ENCODE results near the gene PDHX.

Gene PDHX

DNA sequence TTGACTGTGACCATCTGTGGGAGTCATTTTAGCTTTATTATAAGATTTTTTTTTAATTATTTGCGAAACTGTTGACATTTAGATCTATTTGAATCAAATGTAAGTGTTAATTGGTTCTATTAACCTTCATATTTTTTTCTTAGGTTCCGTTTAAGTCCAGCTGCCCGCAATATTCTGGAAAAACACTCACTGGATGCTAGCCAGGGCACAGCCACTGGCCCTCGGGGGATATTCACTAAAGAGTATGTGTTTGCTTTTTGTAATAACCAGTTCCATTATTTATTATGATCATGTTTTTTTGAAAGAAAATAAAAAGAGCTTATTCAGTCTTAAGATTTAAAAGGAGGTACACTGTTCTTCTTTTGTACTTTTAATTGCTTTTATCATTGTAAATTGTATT is 43.9 kb downstream of the PDHX start:
- DNase-seq = no peak

DNA sequence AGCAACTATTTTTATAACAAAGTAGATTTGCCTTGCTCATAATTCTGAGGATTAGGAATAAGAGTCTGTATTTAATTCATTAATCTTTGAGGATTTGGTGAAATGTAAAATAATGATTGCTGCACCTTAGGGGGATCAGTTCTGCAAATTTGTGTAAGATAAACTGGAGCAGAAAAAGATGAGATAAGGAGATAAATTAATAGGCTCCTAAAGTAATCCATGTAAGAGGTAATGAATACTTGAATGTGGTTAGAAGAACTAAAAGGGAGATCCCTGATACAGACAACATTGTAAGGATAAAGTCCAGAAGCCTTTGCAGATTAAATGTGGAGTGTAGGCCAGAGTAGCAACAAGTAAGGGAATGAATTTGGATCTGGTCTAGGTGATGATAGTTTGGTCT is 45.6 kb downstream of the PDHX start:
- no peak for DNase-seq

DNA sequence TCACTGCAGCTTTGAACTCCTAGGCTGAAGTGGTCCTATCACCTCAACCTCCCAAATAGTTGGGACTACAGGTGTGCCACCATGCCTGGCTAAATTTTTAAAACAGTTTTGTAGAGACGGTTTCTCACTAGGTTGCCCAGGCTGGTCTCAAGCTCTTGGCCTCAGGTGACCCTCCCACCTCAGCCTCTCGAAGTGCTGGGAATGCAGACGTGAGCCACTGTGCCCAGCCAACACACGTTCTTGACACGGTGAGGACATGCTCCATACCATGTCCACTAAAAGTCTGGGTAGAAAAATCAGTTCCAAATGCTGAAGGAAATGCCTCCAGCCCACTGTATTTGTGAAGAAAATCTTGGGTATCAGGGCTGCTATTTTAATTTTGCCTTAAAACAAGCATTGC is 46.9 kb downstream of the PDHX start:
- DNase-seq = no peak

DNA sequence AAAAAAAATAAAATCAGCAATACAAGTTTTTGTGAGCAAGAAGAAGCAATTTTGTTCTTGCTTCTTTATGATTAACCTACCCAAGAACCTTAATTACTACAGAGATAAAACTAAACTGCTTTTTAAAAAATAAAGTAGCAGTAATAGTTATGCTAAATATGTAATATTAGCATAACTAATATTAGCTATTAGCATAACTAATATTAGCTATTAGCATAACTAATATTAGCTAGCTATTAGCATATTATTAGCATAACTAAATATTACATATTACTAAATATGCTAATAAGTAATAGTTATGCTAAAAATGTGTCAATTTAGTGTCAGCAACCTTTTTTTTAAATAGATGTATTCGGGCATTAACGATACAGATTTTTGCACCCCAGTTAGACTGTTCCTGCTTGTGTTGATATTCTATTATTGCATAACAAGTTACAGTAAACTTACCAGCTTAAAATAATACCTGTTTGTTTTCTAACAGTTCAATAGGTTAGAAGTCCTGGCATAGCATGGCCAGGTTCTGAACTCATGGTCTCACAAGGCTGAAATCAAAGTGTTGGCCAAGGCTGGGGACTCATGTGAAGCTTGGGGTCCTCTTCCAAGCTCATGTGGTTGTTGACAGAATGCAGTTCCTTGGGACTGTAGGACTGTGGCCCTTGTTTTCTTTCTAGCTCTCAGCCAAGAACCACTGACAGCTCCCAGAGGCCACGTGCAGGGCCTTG is 48.4 kb downstream of the PDHX start:
- no peak for DNase-seq

DNA sequence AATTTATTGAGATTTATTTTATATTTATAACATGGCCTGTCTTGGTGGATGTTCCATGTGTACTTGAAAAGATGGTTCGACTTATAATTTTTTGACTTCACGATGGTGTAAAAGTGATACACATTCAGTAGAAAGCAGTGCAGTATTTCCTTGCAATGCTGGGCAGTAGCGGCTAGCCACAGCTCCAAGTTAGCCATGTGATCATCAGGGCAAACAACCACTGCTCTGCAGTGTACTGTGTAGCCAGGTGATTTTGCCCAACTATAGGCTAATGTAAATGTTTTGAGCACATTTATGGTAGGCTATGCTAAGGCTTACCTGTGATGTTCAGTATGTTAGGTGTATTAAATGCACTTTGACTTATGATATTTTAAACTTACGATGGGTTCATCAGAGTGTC is 52.4 kb downstream of the PDHX start:
- no peak for DNase-seq

DNA sequence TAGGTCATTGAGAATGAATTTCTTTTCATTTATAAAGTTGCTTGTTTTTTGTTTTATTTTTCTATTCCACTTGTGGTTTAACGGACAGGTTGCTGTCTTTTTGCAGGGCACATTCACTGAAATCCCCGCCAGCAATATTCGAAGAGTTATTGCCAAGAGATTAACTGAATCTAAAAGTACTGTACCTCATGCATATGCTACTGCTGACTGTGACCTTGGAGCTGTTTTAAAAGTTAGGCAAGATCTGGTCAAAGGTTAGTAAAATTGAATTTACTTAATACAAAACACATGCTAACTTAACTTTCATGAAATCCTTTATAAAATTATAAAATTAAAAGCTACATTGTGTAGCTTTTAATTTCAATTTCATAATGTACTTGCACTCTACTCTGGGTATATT is 53.6 kb downstream of the PDHX start:
- DNase-seq = no peak

DNA sequence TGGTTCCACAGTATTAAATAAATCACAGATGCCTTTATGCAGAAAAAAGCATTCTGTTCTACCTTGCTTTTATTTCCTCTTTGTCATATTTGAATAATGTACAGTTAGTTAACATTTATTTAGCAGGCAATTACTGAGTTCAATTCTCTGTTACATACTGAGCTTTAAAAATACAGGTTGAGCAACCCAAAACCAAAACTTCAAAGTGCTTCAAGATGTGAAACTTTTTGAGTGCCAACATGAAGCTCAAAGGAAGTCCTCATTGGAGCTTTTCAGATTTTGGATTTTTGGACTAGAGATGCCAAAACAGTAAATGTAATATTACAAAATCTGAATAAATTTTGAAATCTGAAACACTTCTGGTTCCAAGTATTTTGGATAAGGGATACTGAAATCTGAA is 54.1 kb downstream of the PDHX start:
- DNase-seq = no peak

DNA sequence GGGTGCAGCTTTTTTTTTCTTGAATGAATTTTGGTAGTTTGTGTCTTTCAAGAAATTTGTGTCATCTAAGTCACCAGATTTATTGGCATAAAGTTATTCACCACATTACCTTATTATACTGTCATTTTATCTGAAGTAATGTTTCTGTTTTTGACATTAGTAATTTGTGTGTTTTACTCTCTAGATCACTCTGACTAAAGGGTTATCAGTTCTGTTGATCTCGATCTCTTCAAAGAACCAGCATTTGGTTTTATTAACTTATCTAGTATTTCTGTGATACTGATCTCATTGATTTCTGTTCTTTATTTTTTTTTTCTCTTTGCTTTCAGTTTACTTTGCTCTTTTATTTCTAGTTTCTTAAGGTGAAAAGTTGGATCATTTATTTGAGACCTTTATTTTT is 55.5 kb downstream of the PDHX start:
- no peak for DNase-seq

DNA sequence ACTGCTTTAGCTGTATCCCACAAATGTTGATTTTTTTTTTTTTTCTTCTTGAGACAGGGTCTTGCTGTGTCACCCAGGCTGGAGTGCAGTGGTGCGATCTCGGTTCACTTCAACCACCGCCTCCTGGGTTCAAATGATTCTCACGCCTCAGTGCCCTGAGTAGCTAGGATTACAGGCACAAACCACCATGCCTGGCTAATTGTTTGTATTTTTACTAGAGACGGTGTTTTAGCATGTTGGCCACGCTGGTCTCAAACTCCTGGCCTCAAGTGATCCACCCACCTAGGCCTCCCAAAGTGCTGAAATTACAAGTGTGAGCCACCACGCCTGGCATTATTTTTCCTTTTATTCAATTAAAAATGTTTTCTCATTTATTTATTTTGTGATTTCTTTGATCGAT is 55.9 kb downstream of the PDHX start:
- no peak for DNase-seq

DNA sequence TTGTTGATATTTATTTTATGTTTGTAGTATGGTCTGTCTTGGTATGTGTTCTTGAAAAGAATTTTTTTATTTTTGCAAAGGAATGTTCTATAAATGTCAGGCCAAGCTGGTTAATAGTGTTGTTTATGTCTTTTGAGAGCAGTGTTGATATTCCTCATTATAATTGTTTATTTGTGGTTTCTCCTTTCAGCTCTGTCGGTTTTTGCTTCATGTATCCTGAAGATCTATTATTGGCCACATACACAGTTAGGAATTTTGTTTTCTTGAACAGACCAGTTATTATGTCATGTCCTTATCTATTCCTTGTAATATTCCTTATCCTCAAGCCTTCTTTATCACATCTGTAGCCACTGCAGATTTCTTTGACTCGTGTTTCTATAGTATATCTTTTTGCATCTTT is 56.5 kb downstream of the PDHX start:
- DNase-seq = no peak

DNA sequence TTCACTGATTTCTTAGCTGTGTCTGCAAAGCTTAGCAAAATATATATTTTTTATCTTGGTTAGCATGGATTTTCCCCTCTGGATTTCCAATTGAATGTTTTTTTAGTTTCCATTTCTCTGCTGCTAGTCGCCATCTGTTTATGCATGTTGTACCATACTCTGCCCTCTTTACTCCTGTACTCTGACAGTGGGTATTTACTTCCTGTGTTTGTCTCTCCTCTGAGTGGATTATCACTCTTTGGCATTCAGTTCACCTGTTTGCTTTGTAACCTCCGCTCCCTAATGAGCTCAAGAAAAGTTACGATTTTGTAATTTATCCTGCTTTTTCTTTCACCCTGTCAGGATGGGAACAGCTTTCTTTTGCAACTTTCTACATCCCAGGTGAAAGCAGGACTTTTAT is 59.1 kb downstream of the PDHX start:
- no peak for DNase-seq

DNA sequence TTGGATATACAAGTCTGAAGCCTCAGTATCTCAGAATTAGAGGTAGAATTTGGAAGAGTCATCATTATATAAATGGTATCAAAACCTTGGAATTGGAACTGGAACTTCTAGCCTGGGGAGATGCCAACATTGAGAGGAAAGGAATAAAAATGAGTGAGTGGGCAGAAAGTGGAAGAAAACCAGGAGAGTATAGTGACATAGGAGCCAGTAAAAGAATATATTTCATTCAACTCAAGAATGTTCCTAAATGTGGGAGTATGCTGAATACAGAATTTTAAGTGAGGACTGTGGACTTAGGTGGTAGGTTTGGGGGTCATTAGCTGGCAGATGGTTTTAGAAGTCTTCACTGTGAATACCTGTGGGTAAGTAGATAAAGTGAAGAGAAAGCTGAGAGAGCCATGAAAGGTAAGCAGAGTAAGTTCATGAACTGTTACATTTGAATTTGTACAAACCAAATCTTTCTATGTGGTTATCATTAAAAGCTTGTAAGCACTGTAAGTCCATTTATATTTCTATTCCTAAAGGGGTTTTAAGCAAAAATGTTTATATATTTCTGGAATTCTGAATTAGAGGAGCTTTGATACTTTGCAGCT is 60.2 kb downstream of the PDHX start:
- DNase-seq = no peak

DNA sequence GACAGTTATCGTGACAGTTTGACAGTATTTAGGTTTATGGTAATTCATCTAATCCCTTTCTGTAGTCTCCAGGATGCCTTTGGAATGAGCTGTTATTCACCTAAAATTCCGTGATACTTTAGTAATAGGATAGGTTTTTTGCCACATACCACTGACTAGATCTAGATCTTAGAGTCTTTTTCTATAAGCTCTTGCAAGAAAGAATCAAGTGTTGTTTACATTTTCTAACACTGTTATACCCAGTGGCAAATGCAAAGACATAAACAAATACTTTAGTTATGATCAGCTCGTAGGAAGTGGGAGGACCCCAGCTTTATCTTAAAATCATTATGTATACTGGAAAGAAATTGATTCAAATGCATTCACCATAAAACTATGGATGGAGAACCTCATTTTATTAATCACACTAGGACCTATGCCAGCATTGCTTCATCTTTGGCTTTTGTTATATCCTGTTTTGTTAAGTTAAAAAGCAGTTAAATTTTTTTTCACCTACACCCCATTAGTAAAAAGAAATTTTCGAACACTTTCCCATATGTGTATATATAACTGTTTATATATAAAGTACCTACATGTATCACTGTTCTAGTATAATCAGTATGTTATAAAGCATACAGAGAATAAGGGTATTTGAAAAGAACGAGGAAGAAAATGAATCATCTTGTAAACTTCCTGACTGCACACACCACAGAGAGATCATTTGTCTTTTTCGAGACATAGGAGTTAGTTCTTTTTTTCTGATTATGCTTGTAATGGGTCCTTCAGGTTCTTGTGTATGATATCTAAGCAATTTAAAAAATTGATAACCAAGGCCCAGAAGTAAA is 60.9 kb downstream of the PDHX start:
- no peak for DNase-seq

DNA sequence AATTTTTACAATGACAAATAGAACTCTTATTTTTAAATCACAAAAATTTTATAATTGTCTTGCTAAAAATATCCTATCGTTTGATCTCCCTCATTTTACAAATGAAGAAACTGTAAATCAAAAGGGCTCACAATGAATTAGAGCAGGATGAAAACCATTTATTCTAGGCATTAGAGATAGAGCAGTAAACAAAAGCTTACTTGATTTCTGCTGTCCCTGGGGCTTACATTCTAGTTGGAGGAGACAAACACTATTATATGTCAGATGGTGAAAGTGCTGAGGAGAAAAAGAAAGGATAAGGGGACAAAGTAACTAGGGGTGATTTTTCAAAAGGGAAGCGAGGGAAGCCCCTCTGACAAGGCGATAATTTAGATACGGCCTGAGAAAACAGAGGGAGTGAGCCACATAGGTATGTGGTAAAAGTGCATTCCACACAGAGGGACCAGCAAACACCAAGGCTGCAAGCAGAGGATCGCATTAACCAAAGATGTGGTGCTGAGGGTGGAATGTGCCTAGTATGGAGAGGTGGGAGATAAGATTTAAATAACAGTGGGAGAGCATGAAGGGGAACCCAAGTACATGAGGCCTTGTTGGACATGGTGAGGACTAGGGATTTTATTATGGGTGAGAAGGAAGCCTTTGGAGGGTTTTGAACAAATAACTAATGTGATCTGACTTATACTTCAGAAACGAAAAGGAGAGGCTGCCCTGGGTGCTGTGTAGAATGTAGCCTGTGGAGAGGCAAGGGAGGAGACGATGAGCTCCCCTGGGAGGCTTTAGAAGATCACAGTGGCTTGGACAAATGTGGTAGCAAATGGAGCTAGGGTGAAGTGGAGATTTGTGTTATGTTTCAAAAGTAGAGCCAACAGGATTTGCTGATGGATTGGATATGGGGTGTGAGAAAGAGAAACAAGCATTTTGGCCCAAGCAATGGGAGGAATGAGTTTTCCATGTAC is 62.1 kb downstream of the PDHX start:
- no peak for DNase-seq

DNA sequence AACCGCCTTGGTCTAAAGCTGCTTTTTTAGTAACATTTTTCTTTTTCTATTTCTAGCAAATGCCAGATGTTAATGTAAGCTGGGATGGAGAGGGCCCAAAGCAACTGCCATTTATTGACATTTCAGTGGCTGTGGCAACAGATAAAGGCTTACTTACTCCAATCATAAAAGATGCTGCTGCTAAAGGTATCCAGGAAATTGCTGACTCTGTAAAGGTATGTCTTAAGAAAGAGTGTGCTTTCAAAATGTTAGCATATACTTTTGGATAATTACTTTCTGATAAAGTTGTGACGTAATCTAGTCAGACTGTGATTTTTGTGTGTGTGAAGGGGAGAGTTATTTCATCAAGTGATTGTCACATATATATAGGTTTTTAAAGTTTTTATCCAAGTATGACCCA is 68.1 kb downstream of the PDHX start:
- no peak for DNase-seq

DNA sequence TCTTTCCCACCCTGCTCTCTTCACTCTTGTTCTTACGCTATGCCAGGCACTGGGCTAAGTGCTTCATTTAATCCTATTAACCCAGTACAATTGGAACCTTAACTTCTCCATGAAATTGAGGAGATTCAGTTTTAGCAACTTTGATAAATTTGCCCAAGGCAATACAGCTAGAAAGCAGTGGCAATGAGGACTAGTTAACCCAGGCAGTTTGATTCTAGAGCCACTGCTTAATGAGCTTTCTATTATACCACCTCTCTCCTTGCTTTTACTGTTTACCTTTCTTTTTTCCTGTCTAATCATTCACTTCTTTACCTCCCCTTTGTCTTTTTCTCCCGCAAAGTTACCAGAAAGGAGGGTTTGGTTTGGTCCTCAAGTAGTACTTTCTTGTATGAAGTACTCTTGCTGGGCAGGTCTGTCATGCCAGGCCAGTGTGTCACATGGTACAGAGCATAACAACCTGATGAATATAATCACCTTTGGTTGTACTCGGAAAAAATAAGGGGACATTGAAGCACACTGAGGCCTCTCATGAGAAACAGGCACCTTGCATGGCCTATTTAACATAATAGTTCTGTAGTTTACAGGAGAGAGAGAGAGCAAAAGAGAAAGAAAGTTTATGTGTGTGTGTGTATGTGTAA is 70.6 kb downstream of the PDHX start:
- no peak for DNase-seq

DNA sequence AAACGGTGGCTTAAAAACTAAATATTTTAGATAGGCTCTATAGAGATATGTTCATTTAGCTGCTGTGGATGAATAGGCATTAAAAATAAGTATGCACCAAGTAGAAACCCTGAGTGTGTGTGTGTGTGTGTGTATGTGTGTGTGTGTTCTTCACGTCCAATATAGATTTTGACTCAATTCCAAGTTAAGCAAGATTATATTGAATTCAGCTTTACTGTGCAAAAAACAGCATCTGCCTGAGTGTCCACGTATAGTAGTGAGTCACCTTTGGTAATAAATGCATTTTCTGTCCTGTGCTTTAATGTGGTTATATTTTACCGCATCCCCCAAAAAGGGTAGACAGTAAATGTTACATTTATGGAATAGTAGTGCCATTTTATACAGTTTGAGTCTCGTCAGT is 71.2 kb downstream of the PDHX start:
- DNase-seq = no peak

DNA sequence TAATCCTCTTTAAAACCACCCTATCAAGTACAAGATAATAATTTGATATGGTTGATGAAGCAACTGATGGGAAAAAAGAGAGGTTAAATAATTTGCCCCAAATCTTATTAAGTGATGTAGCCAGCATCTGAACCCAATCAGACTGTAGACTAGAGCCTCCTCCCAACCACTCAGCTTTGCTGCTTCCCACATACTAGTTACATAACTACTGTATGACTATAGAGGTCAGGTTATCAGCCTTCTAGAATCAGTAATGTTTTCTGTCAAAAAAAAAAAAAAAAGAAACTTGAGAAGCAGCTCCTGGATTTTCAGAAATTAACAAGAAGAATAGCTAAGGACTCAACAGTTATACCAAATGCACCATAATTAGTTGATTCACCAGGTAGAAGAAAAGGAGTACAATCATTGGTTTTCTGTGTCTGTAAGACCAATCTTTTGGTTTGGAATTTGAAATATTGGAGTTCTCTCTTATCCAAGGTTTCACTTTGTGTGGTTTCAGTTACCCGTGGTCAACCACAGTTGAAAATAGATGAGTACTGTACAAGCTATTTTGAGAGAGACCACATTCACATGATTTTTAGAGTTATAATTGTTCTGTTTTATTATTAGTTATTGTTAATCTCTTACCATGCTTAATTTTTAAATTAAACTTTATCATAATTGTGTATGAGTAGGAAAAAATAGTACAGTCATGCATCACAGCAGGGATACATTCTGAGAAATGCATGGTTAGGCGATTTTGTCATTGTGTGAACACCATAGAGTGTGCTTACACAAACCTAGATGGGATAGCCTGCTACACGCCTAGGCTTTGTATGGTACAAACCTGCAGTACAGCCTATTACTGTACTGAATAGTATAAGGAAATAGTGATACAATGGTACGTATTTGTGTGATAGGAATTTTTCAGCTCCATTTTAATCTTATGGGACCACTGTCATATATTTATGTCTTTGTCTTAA is 72.2 kb downstream of the PDHX start:
- DNase-seq = no peak

DNA sequence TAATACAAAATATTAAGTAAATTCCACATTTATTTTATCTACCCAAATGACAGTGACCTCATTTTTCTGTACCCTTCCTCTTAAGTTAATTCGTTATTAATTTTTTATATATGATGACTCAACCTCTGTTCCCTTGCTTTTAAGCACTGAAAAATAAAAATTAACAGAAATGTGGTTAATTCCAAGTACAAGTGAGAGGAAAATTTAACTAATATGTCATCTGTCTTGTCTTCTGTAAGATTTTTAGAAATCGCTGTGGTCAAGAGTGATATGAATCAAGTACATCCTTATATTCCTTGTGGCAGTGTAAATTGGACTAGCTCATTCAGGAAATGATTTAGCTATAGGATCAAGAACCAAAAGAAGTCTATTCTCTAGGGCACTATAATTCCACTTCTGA is 74.5 kb downstream of the PDHX start:
- no peak for DNase-seq

DNA sequence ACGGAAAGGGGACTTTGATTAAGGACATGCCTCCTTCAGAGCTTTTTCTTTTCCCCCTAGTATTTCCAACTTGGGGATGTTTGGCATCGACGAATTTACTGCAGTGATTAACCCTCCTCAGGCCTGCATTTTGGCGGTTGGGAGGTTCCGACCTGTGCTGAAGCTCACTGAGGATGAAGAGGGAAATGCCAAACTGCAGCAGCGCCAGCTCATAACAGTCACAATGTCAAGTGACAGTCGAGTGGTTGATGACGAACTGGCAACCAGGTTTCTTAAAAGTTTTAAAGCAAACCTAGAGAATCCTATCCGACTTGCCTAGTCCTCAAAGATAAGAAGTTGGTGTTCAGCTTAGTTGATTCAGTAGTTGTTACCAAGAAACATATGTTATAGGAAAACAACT is 78.4 kb downstream of the PDHX start:
- DNase-seq = no peak

DNA sequence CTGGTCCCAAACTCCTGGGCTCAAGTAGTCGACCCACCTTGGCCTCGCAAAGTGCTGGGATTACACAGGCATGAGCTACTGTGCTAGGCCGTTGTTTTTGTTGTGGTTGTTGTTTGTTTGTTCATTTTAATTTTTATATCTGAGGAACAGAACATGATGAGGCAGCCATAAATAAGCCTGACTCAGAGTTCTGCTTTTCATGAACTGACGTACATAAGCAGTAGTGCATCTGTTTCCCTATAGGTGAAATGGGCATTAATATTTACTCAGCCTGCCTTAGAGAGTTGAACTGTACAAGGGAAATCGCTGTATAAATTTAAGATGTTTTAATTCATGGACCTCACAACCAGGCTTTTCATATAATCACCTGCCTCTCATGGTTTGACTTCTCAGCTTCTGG is 80.5 kb downstream of the PDHX start:
- DNase-seq = no peak

All from NCI-H510A (cell line).